ENCODE measurements around the gene FSD2. TPM values are rescaled to one million over a fixed set of nuclear protein-coding genes. Genes with fewer than 3 reads are reported as not detected.

The FSD2 gene
- total and polyA plus RNA-seq, 10 of the 15 experiments (the other 5 are each of a cell fraction or from before 2014, with no cell fraction given): under 0.01 to 0.39 (median 0.07) TPM; not detected in 3

DNA sequence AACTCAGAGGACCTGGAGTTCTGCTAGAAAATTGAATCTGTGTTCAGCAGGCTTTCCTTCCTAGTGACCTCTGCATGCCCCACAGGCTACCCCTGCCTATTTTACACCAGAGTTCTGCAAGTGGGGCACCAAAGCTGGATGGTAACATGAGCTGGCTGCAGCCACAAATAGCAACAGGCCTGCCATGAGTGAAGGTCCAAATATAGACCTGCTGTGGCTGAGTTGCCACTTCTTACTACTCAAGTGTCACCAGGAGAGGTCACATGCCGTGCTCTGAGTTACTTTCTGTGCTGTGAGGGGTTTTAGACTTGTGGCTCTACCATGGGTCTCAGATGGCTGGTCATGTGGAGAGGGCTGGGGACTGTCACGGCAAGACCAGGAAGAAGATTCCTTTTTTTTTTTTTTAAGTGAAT lies at the start of gene FSD2 (continued):
- TF ChIP-seq, protein P1, sequence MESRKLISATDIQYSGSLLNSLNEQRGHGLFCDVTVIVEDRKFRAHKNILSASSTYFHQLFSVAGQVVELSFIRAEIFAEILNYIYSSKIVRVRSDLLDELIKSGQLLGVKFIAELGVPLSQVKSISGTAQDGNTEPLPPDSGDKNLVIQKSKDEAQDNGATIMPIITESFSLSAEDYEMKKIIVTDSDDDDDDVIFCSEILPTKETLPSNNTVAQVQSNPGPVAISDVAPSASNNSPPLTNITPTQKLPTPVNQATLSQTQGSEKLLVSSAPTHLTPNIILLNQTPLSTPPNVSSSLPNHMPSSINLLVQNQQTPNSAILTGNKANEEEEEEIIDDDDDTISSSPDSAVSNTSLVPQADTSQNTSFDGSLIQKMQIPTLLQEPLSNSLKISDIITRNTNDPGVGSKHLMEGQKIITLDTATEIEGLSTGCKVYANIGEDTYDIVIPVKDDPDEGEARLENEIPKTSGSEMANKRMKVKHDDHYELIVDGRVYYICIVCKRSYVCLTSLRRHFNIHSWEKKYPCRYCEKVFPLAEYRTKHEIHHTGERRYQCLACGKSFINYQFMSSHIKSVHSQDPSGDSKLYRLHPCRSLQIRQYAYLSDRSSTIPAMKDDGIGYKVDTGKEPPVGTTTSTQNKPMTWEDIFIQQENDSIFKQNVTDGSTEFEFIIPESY (IDR thresholded peaks at IDR 0.05): no peak
- peak; percentile 96 for TF ChIP-seq MEF2B (IDR thresholded peaks at IDR 0.05; ENCODE audit: partially characterized antibody, poor library complexity, severe bottlenecking)
- no peak for TF ChIP-seq SMARCA5 (IDR thresholded peaks at IDR 0.05)
- TF ChIP-seq MEF2A (IDR thresholded peaks at IDR 0.05; ENCODE audit: insufficient read depth, low read depth, low read length): peak; percentile 96
- no peak for TF ChIP-seq ZBED1 (IDR thresholded peaks at IDR 0.05; ENCODE audit: borderline replicate concordance)
- TF ChIP-seq JUNB (IDR thresholded peaks at IDR 0.05): no peak
- peak; percentile 37; the same call in 1 of the 2 replicates for TF ChIP-seq TCF3 (IDR thresholded peaks at IDR 0.05; ENCODE audit: borderline replicate concordance, insufficient read depth, low read depth, low read length)
- TF ChIP-seq BMI1 (IDR thresholded peaks at IDR 0.05; ENCODE audit: borderline replicate concordance): no peak
- 0 out of 2 replicates have a peak, but pooled peaks have one; percentile 14 for TF ChIP-seq RAD21 (IDR thresholded peaks at IDR 0.05; ENCODE audit: insufficient read depth, low read depth, low read length)
- peak; percentile 46; the same call in 1 of the 2 replicates for TF ChIP-seq YY1 (IDR thresholded peaks at IDR 0.05; ENCODE audit: low read depth, low read length)
- TF ChIP-seq HCFC1 (IDR thresholded peaks at IDR 0.05; ENCODE audit: low read length): no peak
- peak; percentile 67; the same call in 2 of the 3 replicates for TF ChIP-seq POU2F2 (IDR thresholded peaks at IDR 0.05; ENCODE audit: borderline replicate concordance, low read depth, low read length)
- no peak for TF ChIP-seq HDAC2 (IDR thresholded peaks at IDR 0.05)
- TF ChIP-seq, protein P2, sequence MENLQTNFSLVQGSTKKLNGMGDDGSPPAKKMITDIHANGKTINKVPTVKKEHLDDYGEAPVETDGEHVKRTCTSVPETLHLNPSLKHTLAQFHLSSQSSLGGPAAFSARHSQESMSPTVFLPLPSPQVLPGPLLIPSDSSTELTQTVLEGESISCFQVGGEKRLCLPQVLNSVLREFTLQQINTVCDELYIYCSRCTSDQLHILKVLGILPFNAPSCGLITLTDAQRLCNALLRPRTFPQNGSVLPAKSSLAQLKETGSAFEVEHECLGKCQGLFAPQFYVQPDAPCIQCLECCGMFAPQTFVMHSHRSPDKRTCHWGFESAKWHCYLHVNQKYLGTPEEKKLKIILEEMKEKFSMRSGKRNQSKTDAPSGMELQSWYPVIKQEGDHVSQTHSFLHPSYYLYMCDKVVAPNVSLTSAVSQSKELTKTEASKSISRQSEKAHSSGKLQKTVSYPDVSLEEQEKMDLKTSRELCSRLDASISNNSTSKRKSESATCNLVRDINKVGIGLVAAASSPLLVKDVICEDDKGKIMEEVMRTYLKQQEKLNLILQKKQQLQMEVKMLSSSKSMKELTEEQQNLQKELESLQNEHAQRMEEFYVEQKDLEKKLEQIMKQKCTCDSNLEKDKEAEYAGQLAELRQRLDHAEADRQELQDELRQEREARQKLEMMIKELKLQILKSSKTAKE (IDR thresholded peaks at IDR 0.05; ENCODE audit: low read depth, poor library complexity, severe bottlenecking): peak; percentile 87
- TF ChIP-seq ESRRA (IDR thresholded peaks at IDR 0.05; ENCODE audit: low read length): no peak
- TF ChIP-seq, protein P3, sequence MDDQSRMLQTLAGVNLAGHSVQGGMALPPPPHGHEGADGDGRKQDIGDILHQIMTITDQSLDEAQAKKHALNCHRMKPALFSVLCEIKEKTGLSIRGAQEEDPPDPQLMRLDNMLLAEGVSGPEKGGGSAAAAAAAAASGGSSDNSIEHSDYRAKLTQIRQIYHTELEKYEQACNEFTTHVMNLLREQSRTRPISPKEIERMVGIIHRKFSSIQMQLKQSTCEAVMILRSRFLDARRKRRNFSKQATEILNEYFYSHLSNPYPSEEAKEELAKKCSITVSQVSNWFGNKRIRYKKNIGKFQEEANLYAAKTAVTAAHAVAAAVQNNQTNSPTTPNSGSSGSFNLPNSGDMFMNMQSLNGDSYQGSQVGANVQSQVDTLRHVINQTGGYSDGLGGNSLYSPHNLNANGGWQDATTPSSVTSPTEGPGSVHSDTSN (IDR thresholded peaks at IDR 0.05; ENCODE audit: insufficient replicate concordance, low read depth, low read length): peak; percentile 54
- TF ChIP-seq SREBF1 (IDR thresholded peaks at IDR 0.05; ENCODE audit: low read length): no peak
- peak; percentile 92 for TF ChIP-seq RAD51 (IDR thresholded peaks at IDR 0.05)
- TF ChIP-seq, protein P4, sequence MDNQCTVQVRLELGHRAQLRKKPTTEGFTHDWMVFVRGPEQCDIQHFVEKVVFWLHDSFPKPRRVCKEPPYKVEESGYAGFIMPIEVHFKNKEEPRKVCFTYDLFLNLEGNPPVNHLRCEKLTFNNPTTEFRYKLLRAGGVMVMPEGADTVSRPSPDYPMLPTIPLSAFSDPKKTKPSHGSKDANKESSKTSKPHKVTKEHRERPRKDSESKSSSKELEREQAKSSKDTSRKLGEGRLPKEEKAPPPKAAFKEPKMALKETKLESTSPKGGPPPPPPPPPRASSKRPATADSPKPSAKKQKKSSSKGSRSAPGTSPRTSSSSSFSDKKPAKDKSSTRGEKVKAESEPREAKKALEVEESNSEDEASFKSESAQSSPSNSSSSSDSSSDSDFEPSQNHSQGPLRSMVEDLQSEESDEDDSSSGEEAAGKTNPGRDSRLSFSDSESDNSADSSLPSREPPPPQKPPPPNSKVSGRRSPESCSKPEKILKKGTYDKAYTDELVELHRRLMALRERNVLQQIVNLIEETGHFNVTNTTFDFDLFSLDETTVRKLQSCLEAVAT (IDR thresholded peaks at IDR 0.05): 0 out of 2 replicates have a peak, but pooled peaks have one; percentile 40
- TF ChIP-seq, protein P5, sequence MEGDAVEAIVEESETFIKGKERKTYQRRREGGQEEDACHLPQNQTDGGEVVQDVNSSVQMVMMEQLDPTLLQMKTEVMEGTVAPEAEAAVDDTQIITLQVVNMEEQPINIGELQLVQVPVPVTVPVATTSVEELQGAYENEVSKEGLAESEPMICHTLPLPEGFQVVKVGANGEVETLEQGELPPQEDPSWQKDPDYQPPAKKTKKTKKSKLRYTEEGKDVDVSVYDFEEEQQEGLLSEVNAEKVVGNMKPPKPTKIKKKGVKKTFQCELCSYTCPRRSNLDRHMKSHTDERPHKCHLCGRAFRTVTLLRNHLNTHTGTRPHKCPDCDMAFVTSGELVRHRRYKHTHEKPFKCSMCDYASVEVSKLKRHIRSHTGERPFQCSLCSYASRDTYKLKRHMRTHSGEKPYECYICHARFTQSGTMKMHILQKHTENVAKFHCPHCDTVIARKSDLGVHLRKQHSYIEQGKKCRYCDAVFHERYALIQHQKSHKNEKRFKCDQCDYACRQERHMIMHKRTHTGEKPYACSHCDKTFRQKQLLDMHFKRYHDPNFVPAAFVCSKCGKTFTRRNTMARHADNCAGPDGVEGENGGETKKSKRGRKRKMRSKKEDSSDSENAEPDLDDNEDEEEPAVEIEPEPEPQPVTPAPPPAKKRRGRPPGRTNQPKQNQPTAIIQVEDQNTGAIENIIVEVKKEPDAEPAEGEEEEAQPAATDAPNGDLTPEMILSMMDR (IDR thresholded peaks at IDR 0.05 in 2 of 3, conservative IDR thresholded peaks at IDR 0.05 in 1 of 3; ENCODE audit: control insufficient read depth in 2 of 3, extremely low read depth in 1 of 3, insufficient read depth in 1 of 3, low read depth in 3 of 3, low read length in 3 of 3): 0 out of 6 replicates have a peak, but pooled peaks of 2 of the 3 experiments have one; percentile 7 to 12
- no peak for TF ChIP-seq ZSCAN29 (IDR thresholded peaks at IDR 0.05)
- TF ChIP-seq MTA3 (IDR thresholded peaks at IDR 0.05; ENCODE audit: borderline replicate concordance, low read length): peak; percentile 25; the same call in 1 of the 2 replicates
- no peak for TF ChIP-seq YBX1 (IDR thresholded peaks at IDR 0.05)
- no peak for TF ChIP-seq NR2C1 (IDR thresholded peaks at IDR 0.05)

All from GM12878 (cell line).